Lower lobe of right lung (tissue), 2 donors: Measurements from ENCODE around the gene OR2L2. TPM values are rescaled to one million over a fixed set of nuclear protein-coding genes. Genes with fewer than 3 reads are reported as not detected.
A peak's percentile ranks its signal among the peaks of the same experiment; 100 is the strongest.
"Not testable (repeated sequence)": the region's sequence is repeated elsewhere in the genome, so short reads cannot be mapped to it uniquely, and the experiment has no call there.

Experiments used
- ATAC-seq, 2 donors: fragments of 200-7000 bp; cut with Tn5 transposase; one replicate each; pipeline ENCODE4 v1.9.1; 2020 to 2022; ENCODE audit warnings: mild to moderate bottlenecking in 2 of 2, moderate library complexity in 2 of 2
- DNase-seq: peaks from one replicate; pipeline ENCODE4 v3.0.0-alpha.2; 2020
- H3K27ac ChIP-seq: fragments of 200-600 bp; one replicate; pipeline ENCODE4 v1.8.0; 2022
- H3K27me3 ChIP-seq: fragments of 200-600 bp; one replicate; pipeline ENCODE4 v1.8.0; 2022; ENCODE audit warnings: low read depth
- H3K36me3 ChIP-seq: fragments of 200-600 bp; one replicate; pipeline ENCODE4 v1.8.0; 2022; ENCODE audit warnings: mild to moderate bottlenecking
- H3K4me1 ChIP-seq: fragments of 200-600 bp; one replicate; pipeline ENCODE4 v1.8.0; 2022
- H3K4me3 ChIP-seq: fragments of 200-600 bp; one replicate; pipeline ENCODE4 v1.8.0; 2022; ENCODE audit warnings: mild to moderate bottlenecking
- H3K9me3 ChIP-seq: fragments of 200-600 bp; one replicate; pipeline ENCODE4 v1.8.0; 2022
- intact Hi-C: fragments of 100-400 bp; cut with DNase I; formaldehyde crosslinking; loops from one replicate; pipeline ENCODE4 v1.11.0; 2022
- total RNA-seq: library from RNA; stranded (reverse); fragmentation: NEBNext Ultra II Directional; extraction: Animal tissue kit (Norgen Biotek cat#: 25700); gene quantifications from one replicate; pipeline ENCODE4 v1.2.1, GENCODE V29; 2021
- TF ChIP-seq, protein P1 (sequence below): fragments of 200-600 bp; IDR thresholded peaks from one replicate; pipeline ENCODE4 v1.8.0; 2022; ENCODE audit warnings: antibody characterized with exemption, mild to moderate bottlenecking
- donor health status: DM: no; HTN: yes; CAD: no; lungs with severe emphysema.

OR2L2 gene
- total RNA-seq, 1 donor from 2014 or later, result not detected

DNA sequence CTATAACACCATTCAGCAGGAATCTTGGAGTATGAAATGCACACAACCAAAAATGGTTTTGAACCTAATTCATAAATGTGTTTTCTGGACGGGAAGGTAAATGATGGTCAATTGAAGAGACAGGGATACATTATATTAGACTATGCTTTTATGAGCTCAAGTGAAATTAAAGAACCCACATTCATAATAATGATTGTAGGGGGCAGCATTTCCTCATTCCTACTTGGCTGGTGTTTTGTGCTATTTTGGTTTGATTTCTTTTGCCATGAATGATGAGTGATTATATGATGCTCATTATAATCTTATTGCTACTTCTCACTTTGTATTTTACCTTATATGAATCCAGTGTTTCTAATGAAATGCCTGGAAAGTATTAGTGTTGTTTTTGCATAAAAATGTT, 17.1 kb downstream of the OR2L2 start:
- H3K36me3 ChIP-seq, result no peaks in the 10 kb centered on the region
- no peak overlapping the region for H3K4me3 ChIP-seq
- no peaks in the 10 kb centered on the region for H3K27me3 ChIP-seq
- intact Hi-C loops, result no loop called here
- H3K27ac ChIP-seq, result no peak overlapping the region
- TF ChIP-seq, protein P1, sequence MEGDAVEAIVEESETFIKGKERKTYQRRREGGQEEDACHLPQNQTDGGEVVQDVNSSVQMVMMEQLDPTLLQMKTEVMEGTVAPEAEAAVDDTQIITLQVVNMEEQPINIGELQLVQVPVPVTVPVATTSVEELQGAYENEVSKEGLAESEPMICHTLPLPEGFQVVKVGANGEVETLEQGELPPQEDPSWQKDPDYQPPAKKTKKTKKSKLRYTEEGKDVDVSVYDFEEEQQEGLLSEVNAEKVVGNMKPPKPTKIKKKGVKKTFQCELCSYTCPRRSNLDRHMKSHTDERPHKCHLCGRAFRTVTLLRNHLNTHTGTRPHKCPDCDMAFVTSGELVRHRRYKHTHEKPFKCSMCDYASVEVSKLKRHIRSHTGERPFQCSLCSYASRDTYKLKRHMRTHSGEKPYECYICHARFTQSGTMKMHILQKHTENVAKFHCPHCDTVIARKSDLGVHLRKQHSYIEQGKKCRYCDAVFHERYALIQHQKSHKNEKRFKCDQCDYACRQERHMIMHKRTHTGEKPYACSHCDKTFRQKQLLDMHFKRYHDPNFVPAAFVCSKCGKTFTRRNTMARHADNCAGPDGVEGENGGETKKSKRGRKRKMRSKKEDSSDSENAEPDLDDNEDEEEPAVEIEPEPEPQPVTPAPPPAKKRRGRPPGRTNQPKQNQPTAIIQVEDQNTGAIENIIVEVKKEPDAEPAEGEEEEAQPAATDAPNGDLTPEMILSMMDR, result no peak
- DNase-seq, result no peak
- no peak for ATAC-seq
- H3K9me3 ChIP-seq, result no peaks in the 10 kb centered on the region
- no peaks in the 10 kb centered on the region for H3K4me1 ChIP-seq

GRCh38 chr1:248054671-248055070, 24.8 kb downstream of the OR2L2 start:
- no peaks in the 10 kb centered on the region for H3K4me1 ChIP-seq
- H3K4me3 ChIP-seq, result no peak overlapping the region
- H3K27ac ChIP-seq, result no peak overlapping the region
- no peaks in the 10 kb centered on the region for H3K9me3 ChIP-seq
- H3K36me3 ChIP-seq, result no peaks in the 10 kb centered on the region
- intact Hi-C loops, result no loop called here
- TF ChIP-seq, protein P1, result no peak
- no peaks in the 10 kb centered on the region for H3K27me3 ChIP-seq
- no peak for DNase-seq
- no peak for ATAC-seq

DNA sequence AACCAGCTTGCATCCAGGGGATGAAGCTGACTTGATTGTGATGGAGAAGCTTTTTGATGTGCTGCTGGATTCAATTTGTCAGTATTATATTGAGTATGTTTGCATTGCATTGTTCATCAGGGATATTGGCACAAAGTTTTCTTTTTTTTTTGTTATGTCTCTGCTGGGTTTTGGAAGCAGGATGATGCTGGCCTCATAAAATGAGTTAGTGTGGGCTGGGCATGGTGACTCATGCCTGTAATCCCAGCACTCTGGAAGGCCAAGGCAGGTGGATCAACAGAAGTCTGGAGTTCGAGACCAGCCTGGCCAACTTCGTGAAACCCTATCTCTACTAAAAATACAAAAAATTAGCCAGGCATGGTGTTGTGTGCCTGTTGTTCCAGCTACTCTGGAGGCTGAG, 25.4 kb downstream of the OR2L2 start:
- Histone ChIP-seq H3K36me3 (no peaks in the 10 kb centered on the region), H3K27ac (no peak overlapping the region), H3K4me3 (no peak overlapping the region), H3K4me1 (no peaks in the 10 kb centered on the region), H3K27me3 (no peaks in the 10 kb centered on the region), H3K9me3 (no peaks in the 10 kb centered on the region)
- ATAC-seq, result no peak
- DNase-seq, result no peak
- TF ChIP-seq, protein P1, result no peak
- intact Hi-C loops, result no loop called here

GRCh38 chr1:248065071-248065470, 35.2 kb downstream of the OR2L2 start:
- no peak for ATAC-seq
- no peaks in the 10 kb centered on the region for H3K9me3 ChIP-seq
- TF ChIP-seq, protein P1, result no peak
- H3K27me3 ChIP-seq, result no peaks in the 10 kb centered on the region
- no peaks in the 10 kb centered on the region for H3K4me1 ChIP-seq
- H3K36me3 ChIP-seq, result no peaks in the 10 kb centered on the region
- no peak overlapping the region for H3K27ac ChIP-seq
- H3K4me3 ChIP-seq, result no peak overlapping the region
- no peak for DNase-seq
- intact Hi-C loops, result no loop called here

DNA sequence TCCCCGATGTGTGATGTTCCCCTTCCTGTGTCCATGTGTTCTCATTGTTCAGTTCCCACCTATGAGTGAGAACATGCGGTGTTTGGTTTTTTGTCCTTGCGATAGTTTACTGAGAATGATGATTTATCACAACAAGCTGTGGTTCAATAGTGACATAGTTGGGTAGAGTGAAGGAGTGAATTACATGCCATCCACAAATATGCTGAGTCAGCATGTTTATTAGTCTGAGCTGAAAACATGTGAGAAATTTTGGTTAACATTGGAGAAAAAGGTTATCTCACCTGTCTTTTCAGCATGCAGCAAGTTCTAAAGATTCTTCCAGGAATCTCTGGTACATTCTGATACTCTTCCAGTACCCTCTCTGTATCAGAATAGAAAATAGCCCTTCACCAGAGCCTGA, 35.7 kb downstream of the OR2L2 start:
- TF ChIP-seq, protein P1, result no peak
- no peak overlapping the region for H3K27ac ChIP-seq
- H3K27me3 ChIP-seq, result no peaks in the 10 kb centered on the region
- intact Hi-C loops, result no loop called here
- no peak for DNase-seq
- no peaks in the 10 kb centered on the region for H3K9me3 ChIP-seq
- H3K4me3 ChIP-seq, result no peak overlapping the region
- ATAC-seq, result no peak
- H3K36me3 ChIP-seq, result no peaks in the 10 kb centered on the region
- H3K4me1 ChIP-seq, result no peaks in the 10 kb centered on the region

- intact Hi-C loops, H3K27me3 ChIP-seq, H3K4me1 ChIP-seq, H3K9me3 ChIP-seq, H3K27ac ChIP-seq, H3K36me3 ChIP-seq, DNase-seq, H3K4me3 ChIP-seq: not testable (repeated sequence)
- ATAC-seq, result peak in 1 of 2 donors; percentile 41
These were observed 54.0 kb downstream of the OR2L2 start for GRCh38 chr1:248083864-248084263.

Other genes starting within 250 kb of the OR2L2 start
- gene OR14A16, start 206.0 kb upstream of the OR2L2 start, total RNA-seq, result not detected
- gene OR11L1, start 188.2 kb upstream of the OR2L2 start, total RNA-seq, result not detected
- gene TRIM58, start 172.9 kb upstream of the OR2L2 start, total RNA-seq, result 4.0 TPM
- 1.2 TPM for gene OR2W3, start 134.5 kb upstream of the OR2L2 start, total RNA-seq
- not detected for gene OR2T8, start 109.8 kb upstream of the OR2L2 start, total RNA-seq
- gene OR2AJ1, start 105.2 kb upstream of the OR2L2 start, total RNA-seq, result not detected
- gene OR2L8, start 81.2 kb upstream of the OR2L2 start, total RNA-seq, result not detected
- gene OR2AK2, start 64.8 kb upstream of the OR2L2 start, total RNA-seq, result not detected
- gene OR2L5, start 16.4 kb upstream of the OR2L2 start, total RNA-seq, result not detected
- gene OR2L3, start 16.8 kb downstream of the OR2L2 start, total RNA-seq, result not detected
- gene OR2L13, start 65.1 kb downstream of the OR2L2 start, total RNA-seq, result not detected
- gene OR2M5, start 115.1 kb downstream of the OR2L2 start, total RNA-seq, result not detected
- not detected for gene OR2M2, start 144.8 kb downstream of the OR2L2 start, total RNA-seq
- gene OR2M3, start 167.2 kb downstream of the OR2L2 start, total RNA-seq, result not detected
- not detected for gene OR2M4, start 201.3 kb downstream of the OR2L2 start, total RNA-seq
- gene OR2T33, start 247.9 kb downstream of the OR2L2 start, total RNA-seq, result not detected